Smooth muscle cell of the brain vasculature (primary cell): ENCODE measurements around the gene COA8.

ENCODE experiments used
- DNase-seq: peaks from one replicate; pipeline ENCODE4 v3.0.0-alpha.2; 2012; ENCODE audit warnings: low read depth, low spot score

The COA8 gene

GRCh38 chr14:103623308-103623707 is 60.5 kb downstream of the COA8 start:
- no peak for DNase-seq

GRCh38 chr14:103623883-103624482 is 61.2 kb downstream of the COA8 start:
- no peak for DNase-seq

- DNase-seq = no peak
Measured at GRCh38 chr14:103624860-103625259, 62.1 kb downstream of the COA8 start.

- no peak for DNase-seq
Measured at GRCh38 chr14:103625356-103626095, 62.8 kb downstream of the COA8 start.

- DNase-seq = no peak
Measured at GRCh38 chr14:103626146-103626850, 63.5 kb downstream of the COA8 start.

GRCh38 chr14:103627073-103628025 is 64.6 kb downstream of the COA8 start:
- no peak for DNase-seq

- no peak for DNase-seq
Measured at GRCh38 chr14:103628221-103628683, 65.5 kb downstream of the COA8 start.

- no peak for DNase-seq
Measured at GRCh38 chr14:103628684-103629502, 66.1 kb downstream of the COA8 start, which contains the start of gene KLC1. TSS of gene KLC1 (plus strand) at chr14:103629211. CDS start at chr14:103654565, 25,354 bp downstream.

GRCh38 chr14:103629503-103630121 is 66.9 kb downstream of the COA8 start:
- DNase-seq = no peak

- DNase-seq = no peak
Measured at GRCh38 chr14:103630364-103631108, 67.8 kb downstream of the COA8 start.

- no peak for DNase-seq
Measured at GRCh38 chr14:103633391-103633790, 70.6 kb downstream of the COA8 start.

- no peak for DNase-seq
Measured at GRCh38 chr14:103634156-103634555, 71.4 kb downstream of the COA8 start.

- no peak for DNase-seq
Measured at GRCh38 chr14:103638594-103638993, 75.8 kb downstream of the COA8 start.
